ENCODE measurements around the gene H19.

H19 gene

DNA sequence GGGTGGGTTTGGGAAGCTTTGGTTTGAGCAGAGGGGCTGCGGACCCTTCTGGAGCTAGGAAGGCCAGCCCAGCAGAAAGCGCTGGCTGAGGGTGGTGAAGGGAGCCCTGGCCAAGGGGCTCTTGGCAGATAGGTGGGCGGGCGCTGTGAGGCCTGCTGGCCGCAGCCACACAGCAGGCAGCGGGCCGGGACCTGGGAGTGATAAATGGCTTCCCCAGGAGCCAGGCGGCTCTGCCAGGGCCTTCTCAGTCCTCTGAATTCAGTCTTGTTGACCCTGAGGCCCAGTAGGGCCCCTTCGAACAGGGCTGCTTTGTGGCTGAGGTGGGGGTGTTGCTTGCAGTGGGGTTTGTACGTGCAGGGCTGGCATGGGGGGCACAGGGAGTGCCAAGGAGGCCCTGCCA lies 33.4 kb upstream of the H19 start:
- Histone ChIP-seq H3K36me3 (ENCODE audit: control insufficient read depth in 2 of 2, insufficient read depth in 1 of 2, low read length in 2 of 2) (no peaks in the 10 kb centered on the region), H3K9me3 (ENCODE audit: control insufficient read depth, insufficient read depth, low read depth, low read length) (no peaks in the 10 kb centered on the region), H3K4me3 (ENCODE audit: low read depth, low read length) (no peak overlapping the region), H3K27ac (ENCODE audit: extremely low read depth, low read depth, low read length) (no peak overlapping the region), H3K4me1 (ENCODE audit: control insufficient read depth, insufficient read depth, low read length) (no peaks in the 10 kb centered on the region)
- ChIA-PET POLR2A (no interaction called here), CTCF (interaction anchor here (0.6 to 4.5 kb wide), 3 partner anchors 119 to 126 kb away, joined by 3 to 46 read pairs (median 4); no protein-coding TSS in a partner anchor)
- TF ChIP-seq ZNF175 (tag by site-specific recombination; IDR thresholded peaks at IDR 0.05), result no peak
- no peak for TF ChIP-seq ZXDB (tag by site-specific recombination; IDR thresholded peaks at IDR 0.05)
- TF ChIP-seq ZNF274 (IDR thresholded peaks at IDR 0.05; ENCODE audit: low read length), result no peak
- TF ChIP-seq ZNF274 (tag by site-specific recombination; IDR thresholded peaks at IDR 0.05; ENCODE audit: borderline replicate concordance), result no peak
- no peak for TF ChIP-seq ZNF548 (tag by site-specific recombination; IDR thresholded peaks at IDR 0.05)
- TF ChIP-seq ZNF366 (tag by site-specific recombination; conservative IDR thresholded peaks at IDR 0.05), result no peak
- TF ChIP-seq ZFP3 (tag by site-specific recombination; IDR thresholded peaks at IDR 0.05; ENCODE audit: low read depth), result no peak
- TF ChIP-seq ZNF624 (tag by site-specific recombination; IDR thresholded peaks at IDR 0.05), result no peak
- TF ChIP-seq, protein P1, sequence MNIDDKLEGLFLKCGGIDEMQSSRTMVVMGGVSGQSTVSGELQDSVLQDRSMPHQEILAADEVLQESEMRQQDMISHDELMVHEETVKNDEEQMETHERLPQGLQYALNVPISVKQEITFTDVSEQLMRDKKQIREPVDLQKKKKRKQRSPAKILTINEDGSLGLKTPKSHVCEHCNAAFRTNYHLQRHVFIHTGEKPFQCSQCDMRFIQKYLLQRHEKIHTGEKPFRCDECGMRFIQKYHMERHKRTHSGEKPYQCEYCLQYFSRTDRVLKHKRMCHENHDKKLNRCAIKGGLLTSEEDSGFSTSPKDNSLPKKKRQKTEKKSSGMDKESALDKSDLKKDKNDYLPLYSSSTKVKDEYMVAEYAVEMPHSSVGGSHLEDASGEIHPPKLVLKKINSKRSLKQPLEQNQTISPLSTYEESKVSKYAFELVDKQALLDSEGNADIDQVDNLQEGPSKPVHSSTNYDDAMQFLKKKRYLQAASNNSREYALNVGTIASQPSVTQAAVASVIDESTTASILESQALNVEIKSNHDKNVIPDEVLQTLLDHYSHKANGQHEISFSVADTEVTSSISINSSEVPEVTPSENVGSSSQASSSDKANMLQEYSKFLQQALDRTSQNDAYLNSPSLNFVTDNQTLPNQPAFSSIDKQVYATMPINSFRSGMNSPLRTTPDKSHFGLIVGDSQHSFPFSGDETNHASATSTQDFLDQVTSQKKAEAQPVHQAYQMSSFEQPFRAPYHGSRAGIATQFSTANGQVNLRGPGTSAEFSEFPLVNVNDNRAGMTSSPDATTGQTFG (tag by site-specific recombination; IDR thresholded peaks at IDR 0.05; ENCODE audit: borderline replicate concordance), result no peak
- no peak for TF ChIP-seq ZNF292 (tag by site-specific recombination; IDR thresholded peaks at IDR 0.05; ENCODE audit: borderline replicate concordance, low read depth)
- TF ChIP-seq SETDB1 (IDR thresholded peaks at IDR 0.05; ENCODE audit: insufficient read length, low read length), result no peak

DNA sequence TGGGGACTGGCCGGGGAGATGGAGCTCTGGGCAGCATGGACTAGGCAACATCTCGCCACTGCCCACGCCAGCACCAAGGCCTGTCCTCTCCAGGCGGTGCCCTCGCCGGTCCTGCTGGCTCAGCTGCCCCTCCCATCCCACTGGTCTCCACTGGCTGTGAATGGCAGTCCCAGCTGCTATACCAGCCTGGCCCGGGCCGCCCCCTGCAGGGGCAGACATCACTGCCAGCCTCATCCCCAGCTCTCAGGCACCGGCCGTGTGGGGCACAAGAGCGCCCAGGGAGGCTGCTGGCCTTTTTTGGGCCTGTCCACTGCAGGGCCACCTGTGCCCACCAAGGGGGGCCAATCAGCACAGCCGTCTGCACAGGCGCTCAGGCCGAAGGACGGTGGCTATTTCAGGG lies 30.1 kb upstream of the H19 start:
- no peaks in the 10 kb centered on the region for H3K4me1 ChIP-seq (ENCODE audit: control insufficient read depth, insufficient read depth, low read length)
- no peaks in the 10 kb centered on the region for H3K36me3 ChIP-seq (ENCODE audit: control insufficient read depth in 2 of 2, insufficient read depth in 1 of 2, low read length in 2 of 2)
- POLR2A ChIA-PET, result no interaction called here
- CTCF ChIA-PET, result interaction anchor here (0.6 to 4.5 kb wide), 3 partner anchors 113 to 390 kb away, joined by 3 to 46 read pairs (median 4); no protein-coding TSS in a partner anchor
- TF ChIP-seq ZNF324 (tag by site-specific recombination; IDR thresholded peaks at IDR 0.05) (no peak), ZNF585B (tag by site-specific recombination; IDR thresholded peaks at IDR 0.05) (no peak), ZNF223 (tag by site-specific recombination; IDR thresholded peaks at IDR 0.05) (no peak), KLF1 (tag by site-specific recombination; IDR thresholded peaks at IDR 0.05) (no peak), ZBTB20 (tag by site-specific recombination; IDR thresholded peaks at IDR 0.05) (no peak), ZSCAN30 (tag by site-specific recombination; IDR thresholded peaks at IDR 0.05) (no peak), ZNF138 (tag by site-specific recombination; IDR thresholded peaks at IDR 0.05; ENCODE audit: borderline replicate concordance) (no peak), ZNF23 (tag by site-specific recombination; IDR thresholded peaks at IDR 0.05; ENCODE audit: borderline replicate concordance) (no peak)
- TF ChIP-seq, protein P2, sequence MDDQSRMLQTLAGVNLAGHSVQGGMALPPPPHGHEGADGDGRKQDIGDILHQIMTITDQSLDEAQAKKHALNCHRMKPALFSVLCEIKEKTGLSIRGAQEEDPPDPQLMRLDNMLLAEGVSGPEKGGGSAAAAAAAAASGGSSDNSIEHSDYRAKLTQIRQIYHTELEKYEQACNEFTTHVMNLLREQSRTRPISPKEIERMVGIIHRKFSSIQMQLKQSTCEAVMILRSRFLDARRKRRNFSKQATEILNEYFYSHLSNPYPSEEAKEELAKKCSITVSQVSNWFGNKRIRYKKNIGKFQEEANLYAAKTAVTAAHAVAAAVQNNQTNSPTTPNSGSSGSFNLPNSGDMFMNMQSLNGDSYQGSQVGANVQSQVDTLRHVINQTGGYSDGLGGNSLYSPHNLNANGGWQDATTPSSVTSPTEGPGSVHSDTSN (CRISPR knock-in tag; IDR thresholded peaks at IDR 0.05), result no peak
- H3K4me3 ChIP-seq (ENCODE audit: low read depth, low read length), result no peak overlapping the region
- H3K9me3 ChIP-seq (ENCODE audit: control insufficient read depth, insufficient read depth, low read depth, low read length), result no peaks in the 10 kb centered on the region
- no peak overlapping the region for H3K27ac ChIP-seq (ENCODE audit: extremely low read depth, low read depth, low read length)

DNA sequence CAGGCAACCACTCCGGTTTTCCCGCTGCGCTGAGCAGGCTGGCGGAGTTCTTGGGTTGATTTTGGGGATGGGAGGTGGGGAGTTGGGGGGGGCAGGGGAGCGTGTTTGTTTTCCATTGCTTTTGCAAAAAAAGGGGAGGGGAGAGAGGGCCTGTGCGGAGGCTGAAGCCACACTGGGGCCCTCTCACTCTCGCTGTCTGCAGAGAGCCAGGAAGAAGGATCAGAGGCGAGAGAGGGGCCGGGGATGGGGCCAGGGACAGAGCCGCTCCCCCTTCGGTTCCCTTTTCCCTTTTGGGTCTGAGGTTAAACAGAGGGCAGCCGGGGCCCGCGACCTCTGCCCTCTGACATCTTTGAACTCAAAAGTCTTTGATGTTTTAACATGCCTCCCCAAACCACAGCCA lies 17.4 kb upstream of the H19 start:
- Histone ChIP-seq H3K36me3 (ENCODE audit: control insufficient read depth in 2 of 2, insufficient read depth in 1 of 2, low read length in 2 of 2) (no peaks in the 10 kb centered on the region), H3K4me3 (ENCODE audit: low read depth, low read length) (no peak overlapping the region), H3K9me3 (ENCODE audit: control insufficient read depth, insufficient read depth, low read depth, low read length) (no peaks in the 10 kb centered on the region), H3K27ac (ENCODE audit: extremely low read depth, low read depth, low read length) (no peak overlapping the region), H3K4me1 (ENCODE audit: control insufficient read depth, insufficient read depth, low read length) (no peaks in the 10 kb centered on the region)
- ChIA-PET POLR2A (no interaction called here), CTCF (interaction anchor here (1.5 kb wide), 1 partner anchor 137 kb away, joined by 5 read pairs; no protein-coding TSS in a partner anchor)
- TF ChIP-seq ZFP41 (tag by site-specific recombination; IDR thresholded peaks at IDR 0.05; ENCODE audit: borderline replicate concordance), result no peak
